Measurements from ENCODE around the gene ATF5. TPM values are rescaled to one million over a fixed set of nuclear protein-coding genes. Genes with fewer than 3 reads are reported as not detected.
"Not testable (repeated sequence)": the region's sequence is repeated elsewhere in the genome, so short reads cannot be mapped to it uniquely, and the experiment has no call there.

The ATF5 gene
- total RNA-seq, 2 experiments from 2014 or later: 24.5 to 25.8 TPM

GRCh38 chr19:49952479-49952836 lies 23.5 kb downstream of the ATF5 start:
- H3K36me3 Mint-ChIP-seq: no peaks in the 10 kb centered on the region
- intact Hi-C loops (cut with micrococcal nuclease): no loop called here
- CTCF ChIA-PET: interaction anchor here (1.1 to 10.5 kb wide), 2 partner anchors 15 to 31 kb away, joined by 4 to 48 read pairs; no protein-coding TSS in a partner anchor
- no peak overlapping the region for H3K4me3 Mint-ChIP-seq
- DNase-seq: no peak
- no peak overlapping the region for H3K27ac Mint-ChIP-seq
- POLR2A ChIA-PET: no interaction called here
- H3K4me1 Mint-ChIP-seq (ENCODE audit: low read depth): peaks cover 3% of the 10 kb centered on the region
- no peaks in the 10 kb centered on the region for H3K9me3 Mint-ChIP-seq
- peaks cover 19% of the 10 kb centered on the region for H3K27me3 Mint-ChIP-seq

- H3K36me3 Mint-ChIP-seq: no peaks in the 10 kb centered on the region
- intact Hi-C loops (cut with micrococcal nuclease): no loop called here
- POLR2A ChIA-PET: no interaction called here
- peaks cover 3% of the 10 kb centered on the region for H3K4me1 Mint-ChIP-seq (ENCODE audit: low read depth)
- peaks cover 19% of the 10 kb centered on the region for H3K27me3 Mint-ChIP-seq
- CTCF ChIA-PET: interaction anchor here (1.1 to 10.5 kb wide), 2 partner anchors 16 to 30 kb away, joined by 4 to 48 read pairs; no protein-coding TSS in a partner anchor
- H3K9me3 Mint-ChIP-seq: no peaks in the 10 kb centered on the region
- H3K27ac Mint-ChIP-seq: no peak overlapping the region
- H3K4me3 Mint-ChIP-seq: no peak overlapping the region
- DNase-seq: no peak
Observed at GRCh38 chr19:49952906-49953305, 23.9 kb downstream of the ATF5 start.

DNA sequence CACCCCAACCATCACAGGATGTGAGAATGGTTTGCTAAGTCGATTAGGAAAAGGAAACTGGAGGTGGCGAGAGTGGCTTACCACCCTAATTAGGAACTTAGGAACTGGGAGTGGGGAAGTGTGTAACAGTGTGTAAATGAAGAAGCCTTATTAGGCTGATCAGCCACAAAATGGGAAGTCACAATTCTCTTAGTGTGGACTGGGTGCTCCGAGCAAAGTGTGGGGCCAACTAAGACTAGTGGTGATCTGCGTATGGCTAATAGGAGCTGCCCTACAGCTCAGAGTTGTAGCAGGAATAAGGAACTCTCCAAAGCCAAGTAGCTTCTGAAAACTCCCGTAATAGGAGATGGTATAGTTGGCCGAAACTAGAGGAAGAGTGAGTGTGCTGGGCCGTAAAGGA lies 24.4 kb downstream of the ATF5 start:
- Mint-ChIP-seq H3K36me3 (no peaks in the 10 kb centered on the region), H3K9me3 (no peaks in the 10 kb centered on the region), H3K4me1 (ENCODE audit: low read depth) (peaks cover 3% of the 10 kb centered on the region), H3K27ac (no peak overlapping the region), H3K4me3 (no peak overlapping the region), H3K27me3 (peaks cover 19% of the 10 kb centered on the region)
- POLR2A ChIA-PET: no interaction called here
- DNase-seq: no peak
- intact Hi-C loops (cut with micrococcal nuclease): no loop called here
- CTCF ChIA-PET: interaction anchor here (1.0 to 10.5 kb wide), 3 partner anchors 16 to 32 kb away, joined by 3 to 48 read pairs (median 4); no protein-coding TSS in a partner anchor

- H3K27ac Mint-ChIP-seq: no peak overlapping the region
- POLR2A ChIA-PET: no interaction called here
- intact Hi-C loops (cut with micrococcal nuclease): no loop called here
- no peak for DNase-seq
- H3K36me3 Mint-ChIP-seq: no peaks in the 10 kb centered on the region
- peaks cover 17% of the 10 kb centered on the region for H3K27me3 Mint-ChIP-seq
- peaks cover 3% of the 10 kb centered on the region for H3K4me1 Mint-ChIP-seq (ENCODE audit: low read depth)
- H3K9me3 Mint-ChIP-seq: no peaks in the 10 kb centered on the region
- CTCF ChIA-PET: interaction anchor here (1.0 to 10.5 kb wide), 2 partner anchors 17 to 31 kb away, joined by 3 to 48 read pairs; no protein-coding TSS in a partner anchor
- H3K4me3 Mint-ChIP-seq: no peak overlapping the region
Observed at GRCh38 chr19:49954092-49954829, 25.3 kb downstream of the ATF5 start.

GRCh38 chr19:49954933-49955332 lies 25.9 kb downstream of the ATF5 start:
- Mint-ChIP-seq H3K9me3 (no peaks in the 10 kb centered on the region), H3K4me1 (ENCODE audit: low read depth) (peaks cover 3% of the 10 kb centered on the region), H3K27ac (no peak overlapping the region), H3K4me3 (no peak overlapping the region), H3K36me3 (no peaks in the 10 kb centered on the region), H3K27me3 (peaks cover 17% of the 10 kb centered on the region)
- intact Hi-C loops (cut with micrococcal nuclease): no loop called here
- no peak for DNase-seq
- CTCF ChIA-PET: interaction anchor here (10.5 kb wide), 1 partner anchor 18 kb away, joined by 48 read pairs; no protein-coding TSS in a partner anchor
- POLR2A ChIA-PET: no interaction called here

- H3K4me1 Mint-ChIP-seq (ENCODE audit: low read depth): peaks cover 3% of the 10 kb centered on the region
- no peak for DNase-seq
- CTCF ChIA-PET: interaction anchor here (0.7 to 10.5 kb wide), 2 partner anchors 19 to 105 kb away, joined by 3 to 48 read pairs; no protein-coding TSS in a partner anchor
- peaks cover under 1% of the 10 kb centered on the region for H3K9me3 Mint-ChIP-seq
- H3K4me3 Mint-ChIP-seq: no peak overlapping the region
- no peaks in the 10 kb centered on the region for H3K36me3 Mint-ChIP-seq
- intact Hi-C loops (cut with micrococcal nuclease): no loop called here
- peaks cover 10% of the 10 kb centered on the region for H3K27me3 Mint-ChIP-seq
- POLR2A ChIA-PET: no interaction called here
- H3K27ac Mint-ChIP-seq: no peak overlapping the region
Observed at GRCh38 chr19:49956115-49956495, 27.1 kb downstream of the ATF5 start.

DNA sequence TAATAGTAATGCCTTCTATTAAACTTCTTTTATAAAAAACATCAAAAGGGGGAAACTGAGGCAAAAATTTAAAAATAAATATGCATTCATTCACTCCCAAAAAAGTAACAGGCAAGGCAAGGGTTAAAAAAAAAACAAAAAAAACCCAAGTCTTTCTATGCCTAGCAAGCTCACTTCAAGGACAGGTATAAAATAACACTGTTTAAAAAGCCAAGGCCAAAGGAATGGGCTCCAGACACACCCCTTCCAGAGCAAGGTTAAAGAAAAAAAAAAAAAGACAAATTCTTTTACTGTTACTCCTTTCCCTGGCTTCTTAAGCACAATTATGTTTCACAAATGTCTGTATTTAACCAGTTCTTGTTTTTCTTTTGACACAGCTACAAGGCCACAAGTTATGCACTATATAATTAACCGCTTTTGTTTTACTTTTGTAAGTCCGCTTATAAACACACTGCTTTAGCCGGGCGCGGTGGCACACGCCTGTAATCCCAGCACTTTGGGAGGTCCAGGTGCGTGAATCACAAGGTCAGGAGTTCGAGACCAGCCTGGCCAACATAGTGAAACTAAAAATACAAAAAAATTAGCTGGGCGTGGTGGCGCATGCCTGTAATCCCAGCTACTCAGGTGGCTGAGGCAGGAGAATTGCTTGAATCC lies 28.4 kb downstream of the ATF5 start:
- ChIA-PET CTCF (interaction anchor here (0.6 to 1.0 kb wide), 2 partner anchors 240 to 1211 kb away, joined by 3 to 5 read pairs; no protein-coding TSS in a partner anchor), POLR2A (no interaction called here)
- H3K27me3 Mint-ChIP-seq: peaks cover 13% of the 10 kb centered on the region
- H3K4me3 Mint-ChIP-seq: no peak overlapping the region
- no peak overlapping the region for H3K27ac Mint-ChIP-seq
- intact Hi-C loops (cut with micrococcal nuclease): no loop called here
- no peaks in the 10 kb centered on the region for H3K36me3 Mint-ChIP-seq
- H3K9me3 Mint-ChIP-seq: peaks cover 3% of the 10 kb centered on the region
- DNase-seq: no peak
- H3K4me1 Mint-ChIP-seq (ENCODE audit: low read depth): peaks cover 3% of the 10 kb centered on the region

DNA sequence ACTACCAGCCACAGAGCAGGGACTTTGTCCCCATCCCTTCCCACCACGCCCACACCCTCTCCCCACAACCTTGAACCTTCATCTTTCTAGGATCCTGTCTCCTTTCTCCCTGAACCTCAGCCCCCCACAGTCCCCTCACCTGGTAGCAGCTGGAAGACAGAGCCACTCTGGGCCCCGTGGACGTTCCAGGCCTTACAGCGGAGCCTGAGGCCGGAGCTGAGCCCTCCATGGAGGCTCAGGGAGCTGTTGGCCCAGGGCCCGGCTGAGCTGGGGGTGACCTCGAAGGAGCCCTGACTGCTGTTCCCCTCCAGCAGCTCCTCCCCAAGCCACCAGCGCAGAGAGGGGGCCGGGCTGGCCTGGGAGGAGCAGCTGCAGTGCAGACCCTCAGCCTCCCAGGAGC lies 29.1 kb downstream of the ATF5 start:
- peaks cover 13% of the 10 kb centered on the region for H3K27me3 Mint-ChIP-seq
- H3K4me1 Mint-ChIP-seq (ENCODE audit: low read depth); DNase-seq; H3K9me3 Mint-ChIP-seq; H3K27ac Mint-ChIP-seq; intact Hi-C loops (cut with micrococcal nuclease); H3K36me3 Mint-ChIP-seq; H3K4me3 Mint-ChIP-seq; CTCF ChIA-PET: not testable (repeated sequence)
- POLR2A ChIA-PET: interaction anchor here (0.6 kb wide), 1 partner anchor 88 kb away, joined by 3 read pairs; no protein-coding TSS in a partner anchor

DNA sequence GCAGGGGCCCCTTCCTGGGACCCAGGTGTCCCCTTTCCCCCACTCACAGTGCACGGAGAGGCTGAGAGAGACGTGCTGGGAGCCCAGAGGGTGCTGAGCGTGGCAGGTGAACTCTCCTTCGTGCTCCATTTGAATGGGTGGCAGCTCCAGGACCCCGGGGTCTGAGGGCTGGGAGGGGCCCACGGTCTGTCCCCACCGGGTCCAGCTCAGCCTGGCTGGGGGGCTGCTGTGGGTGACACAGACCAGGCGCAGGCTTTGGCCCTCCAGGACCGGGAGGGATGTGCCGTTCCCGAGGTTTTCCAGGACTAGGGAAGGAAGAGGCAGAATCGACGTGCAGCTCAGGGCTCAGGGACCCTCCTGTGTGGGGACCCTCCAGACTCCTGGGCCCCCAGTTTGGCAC lies 29.6 kb downstream of the ATF5 start:
- DNase-seq; H3K4me3 Mint-ChIP-seq; intact Hi-C loops (cut with micrococcal nuclease); CTCF ChIA-PET; H3K4me1 Mint-ChIP-seq (ENCODE audit: low read depth); POLR2A ChIA-PET; H3K27ac Mint-ChIP-seq; H3K36me3 Mint-ChIP-seq; H3K9me3 Mint-ChIP-seq: not testable (repeated sequence)
- H3K27me3 Mint-ChIP-seq: peaks cover 12% of the 10 kb centered on the region

DNA sequence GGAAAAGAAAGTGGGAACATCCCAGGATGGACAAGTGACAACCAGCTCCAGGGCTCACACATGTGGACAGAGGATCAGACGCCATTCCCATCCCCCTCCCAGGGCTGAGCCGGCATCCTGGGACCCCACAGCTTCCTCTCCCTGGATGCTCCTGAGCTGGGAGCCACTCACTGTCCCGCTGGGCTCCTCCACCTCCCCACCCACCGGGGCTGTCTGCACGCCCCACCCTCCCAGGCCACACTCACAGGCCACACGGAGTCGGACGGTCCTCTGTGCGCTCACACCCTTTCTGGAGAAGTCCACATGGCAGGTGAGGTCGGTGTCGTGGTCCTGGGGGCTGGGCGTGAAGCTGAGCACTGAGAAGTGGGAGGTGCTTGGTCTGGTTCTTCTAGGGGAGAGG lies 30.9 kb downstream of the ATF5 start:
- DNase-seq; H3K4me3 Mint-ChIP-seq; H3K36me3 Mint-ChIP-seq; POLR2A ChIA-PET; H3K4me1 Mint-ChIP-seq (ENCODE audit: low read depth); H3K27ac Mint-ChIP-seq; CTCF ChIA-PET; H3K9me3 Mint-ChIP-seq; H3K27me3 Mint-ChIP-seq; intact Hi-C loops (cut with micrococcal nuclease): not testable (repeated sequence)

- POLR2A ChIA-PET; CTCF ChIA-PET; intact Hi-C loops (cut with micrococcal nuclease): not testable (repeated sequence)
Observed at GRCh38 chr19:49960980-49961379, 32.0 kb downstream of the ATF5 start, which contains the start of gene SIGLEC11. SIGLEC11 (minus strand) TSS chr19:49961172; CDS start chr19:49961081, 91 bp downstream.

DNA sequence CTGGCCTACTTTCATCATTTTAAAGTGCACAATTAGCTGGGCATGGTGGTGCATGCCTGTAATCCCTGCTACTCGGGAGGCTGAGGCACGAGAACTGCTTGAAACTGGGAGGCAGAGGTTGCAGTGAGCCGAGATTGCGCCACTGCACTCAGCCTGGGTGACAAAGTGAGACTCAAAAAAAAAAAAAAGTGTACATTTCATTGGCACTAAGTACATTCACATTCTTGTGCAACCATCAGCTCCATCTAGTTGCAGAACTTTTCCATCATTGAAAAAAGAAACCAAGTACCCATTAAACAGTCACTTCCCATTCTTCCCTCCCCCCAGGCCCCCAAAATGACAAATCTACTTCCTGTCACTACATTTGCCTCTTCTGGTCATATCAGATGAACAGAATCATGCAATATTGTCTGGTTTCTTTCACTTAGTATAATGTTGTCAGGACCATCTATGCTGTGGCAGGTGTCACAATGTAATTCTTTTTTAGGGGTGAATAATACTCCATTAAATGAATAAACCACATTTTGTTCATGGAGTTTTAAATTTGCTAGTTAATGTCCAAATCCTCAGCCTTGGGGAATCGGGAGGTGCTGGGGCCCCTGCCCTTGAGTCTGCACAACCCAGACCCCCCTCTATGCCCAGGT lies 39.4 kb downstream of the ATF5 start:
- Mint-ChIP-seq H3K9me3 (no peaks in the 10 kb centered on the region), H3K4me3 (no peak overlapping the region), H3K4me1 (ENCODE audit: low read depth) (no peaks in the 10 kb centered on the region), H3K36me3 (no peaks in the 10 kb centered on the region), H3K27ac (no peak overlapping the region), H3K27me3 (peaks cover 13% of the 10 kb centered on the region)
- intact Hi-C loops (cut with micrococcal nuclease): no loop called here
- no peak for DNase-seq
- ChIA-PET POLR2A (no interaction called here), CTCF (interaction anchor here (0.6 kb wide), 1 partner anchor 49 kb away, joined by 3 read pairs; no protein-coding TSS in a partner anchor)

More at GRCh38 chr19:49960980-49961379, 32.0 kb downstream of the ATF5 start, which contains the start of gene SIGLEC11:
- H3K4me1 Mint-ChIP-seq (ENCODE audit: low read depth); H3K27me3 Mint-ChIP-seq; H3K36me3 Mint-ChIP-seq; H3K4me3 Mint-ChIP-seq; DNase-seq; H3K27ac Mint-ChIP-seq; H3K9me3 Mint-ChIP-seq: not testable (repeated sequence)

Data from activated CD4-positive, alpha-beta memory T cell treated with anti-CD3 and anti-CD28 coated beads for 36 hours (primary cell).